Right kidney (tissue), 1 donor: ENCODE results near the gene EPN1.

Source experiments
- DNase-seq: peaks from one replicate; pipeline ENCODE4 v3.0.0-alpha.2; 2016

Gene EPN1

DNA sequence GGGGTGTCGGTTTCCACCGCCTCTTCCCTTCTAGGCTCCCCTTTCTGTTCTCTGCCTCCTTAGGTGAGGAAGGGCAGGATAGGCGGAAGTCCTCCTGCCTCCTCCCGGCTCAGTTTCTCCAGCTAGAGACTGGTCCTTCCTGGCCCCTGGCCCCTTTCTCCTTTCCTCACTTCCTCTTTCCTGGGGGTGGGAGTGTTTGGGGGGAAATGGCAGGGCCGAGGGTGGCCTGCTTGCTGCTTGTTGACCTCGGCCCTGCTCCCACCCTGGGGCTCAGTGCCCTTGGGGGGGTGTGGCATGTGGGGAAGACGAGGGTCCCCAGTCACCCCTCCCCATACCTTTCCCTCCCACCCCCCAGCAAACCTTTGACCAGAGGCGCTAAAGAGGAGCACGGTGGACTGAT lies 15.2 kb upstream of the EPN1 start:
- DNase-seq: no peak

DNA sequence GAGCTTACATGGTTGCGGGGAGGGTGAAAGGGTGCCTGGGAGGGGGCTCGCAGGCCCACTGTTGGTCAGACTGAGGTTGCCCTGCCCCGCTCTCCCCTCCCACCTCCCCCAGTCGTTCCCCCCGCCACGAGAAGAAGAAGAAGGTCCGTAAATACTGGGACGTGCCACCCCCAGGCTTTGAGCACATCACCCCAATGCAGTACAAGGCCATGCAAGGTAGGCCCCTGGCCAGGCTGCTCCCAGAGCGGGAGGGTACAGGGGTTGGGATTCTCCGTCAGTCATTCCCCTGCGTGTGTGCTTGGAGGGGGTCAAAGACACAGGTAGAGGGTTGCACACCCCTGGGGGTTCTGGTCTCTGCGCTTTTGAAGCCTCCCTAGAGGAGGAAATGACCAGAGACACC lies 14.6 kb upstream of the EPN1 start:
- no peak for DNase-seq

DNA sequence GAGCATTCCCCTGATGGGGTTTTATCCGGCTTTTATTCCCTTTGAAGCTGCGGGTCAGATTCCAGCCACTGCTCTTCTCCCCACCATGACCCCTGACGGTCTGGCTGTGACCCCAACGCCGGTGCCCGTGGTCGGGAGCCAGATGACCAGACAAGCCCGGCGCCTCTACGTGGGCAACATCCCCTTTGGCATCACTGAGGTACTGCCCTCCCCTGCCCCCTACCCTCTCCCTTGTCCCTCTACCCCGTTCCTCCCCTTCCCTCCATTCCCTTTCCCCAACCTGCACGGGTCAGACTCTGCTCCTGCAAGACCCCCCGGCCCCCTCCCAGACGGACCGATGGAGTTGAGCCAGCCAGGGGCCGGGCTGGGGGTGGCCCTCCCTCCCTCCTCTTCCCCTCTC lies 14.0 kb upstream of the EPN1 start:
- DNase-seq: no peak

DNA sequence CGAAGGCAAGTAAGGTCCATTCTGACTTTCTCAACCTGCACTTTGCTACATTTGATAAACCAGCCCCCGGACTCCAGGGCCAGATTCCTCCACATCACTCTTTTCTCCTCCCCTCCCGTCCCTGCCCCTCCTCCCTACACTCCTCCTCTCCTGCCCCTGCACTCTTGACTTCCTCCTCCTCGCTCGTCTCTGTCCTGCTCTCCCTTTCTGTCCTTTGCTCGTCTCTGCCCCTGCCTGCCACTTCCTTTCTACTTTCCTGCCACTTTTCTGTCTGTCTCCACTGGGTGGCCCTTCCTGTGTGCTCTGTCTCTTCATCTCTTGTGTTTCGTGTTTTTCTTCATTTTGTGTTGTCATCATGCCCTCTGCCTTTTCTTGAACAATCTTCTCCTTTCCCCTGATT lies 13.2 kb upstream of the EPN1 start:
- no peak for DNase-seq

DNA sequence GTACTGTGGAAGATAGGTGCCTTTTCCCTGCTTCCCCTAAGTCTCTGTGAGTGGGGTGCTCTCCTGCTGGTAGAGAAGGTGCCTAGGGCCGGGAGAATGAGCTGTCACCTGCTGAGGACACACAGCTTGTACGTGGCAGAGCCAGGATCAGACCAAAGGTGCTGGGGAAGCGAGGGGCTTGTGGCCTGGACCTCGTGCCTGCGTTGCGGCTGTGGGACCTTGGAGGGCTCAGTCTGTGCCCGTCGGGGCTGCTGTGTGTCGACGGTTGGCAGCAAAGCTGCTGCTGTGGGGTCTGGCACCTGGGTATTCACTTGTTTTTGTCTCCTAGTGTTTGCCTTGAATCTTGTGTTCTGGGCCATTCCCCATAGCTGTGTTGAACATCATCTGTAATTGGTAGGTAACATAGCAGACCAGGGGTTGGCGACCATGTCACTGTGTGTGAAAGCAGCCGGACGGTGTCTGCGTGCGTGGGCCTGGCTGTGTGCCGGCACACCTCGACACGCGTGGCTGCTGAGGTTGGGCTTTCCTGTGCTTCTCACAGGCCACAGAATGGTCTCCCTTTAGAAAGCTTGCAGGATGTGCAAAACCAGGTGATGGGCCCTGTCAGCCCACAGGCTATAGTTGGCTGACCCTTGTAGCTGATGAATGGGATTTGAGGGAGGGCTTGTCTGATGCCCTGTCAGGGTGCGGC lies 11.0 kb upstream of the EPN1 start:
- DNase-seq: no peak

DNA sequence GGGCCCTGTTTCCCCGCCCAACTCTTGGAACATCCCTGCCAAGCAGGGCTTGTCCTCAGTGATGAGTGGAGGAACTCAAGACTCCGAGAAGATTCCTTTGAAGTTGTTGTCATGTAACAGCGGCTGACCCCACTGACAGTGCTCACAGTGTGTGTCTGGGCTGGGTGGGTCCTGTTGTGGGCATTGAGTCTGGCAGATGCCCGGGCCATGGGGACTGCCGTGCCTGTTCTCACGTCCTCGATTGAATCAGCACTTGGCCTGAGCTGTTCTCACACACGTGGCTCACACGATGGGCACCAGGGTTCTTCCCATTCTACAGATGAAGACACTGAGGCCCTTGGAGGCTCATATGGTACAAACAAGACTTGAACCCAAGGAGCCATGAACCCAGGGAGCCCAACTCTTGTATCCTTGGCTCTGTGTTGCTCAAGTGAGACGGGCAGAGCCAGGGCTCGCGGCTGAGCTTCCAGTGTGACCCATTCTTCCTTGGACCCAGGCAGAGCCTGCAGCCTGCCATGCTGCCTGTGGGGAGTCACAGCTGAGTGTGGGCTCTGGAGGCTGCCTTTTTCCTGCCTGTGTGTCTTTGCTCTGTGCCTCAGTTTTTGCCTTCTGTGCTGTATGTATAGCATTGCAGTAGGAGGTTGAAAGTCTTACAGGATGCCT lies 8.6 kb upstream of the EPN1 start:
- DNase-seq: no peak

DNA sequence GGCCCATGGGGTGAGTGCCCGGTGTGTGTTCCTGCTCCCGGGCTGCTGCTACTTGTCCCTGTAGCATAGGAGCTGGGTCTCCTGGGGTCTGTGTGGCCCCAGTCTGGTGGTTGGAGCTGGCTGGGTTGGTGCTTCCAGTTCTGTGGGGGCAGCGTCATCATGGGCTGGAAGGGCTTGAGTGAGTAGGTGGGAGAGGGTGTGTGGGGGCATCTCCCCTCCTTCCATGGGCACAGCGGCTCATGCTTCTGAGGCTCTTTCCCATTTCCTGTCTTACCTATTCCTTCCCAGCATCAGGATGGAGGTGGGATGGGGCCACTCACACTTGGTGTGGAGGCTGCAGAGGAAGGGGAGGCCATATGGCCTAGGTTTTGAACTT lies 8.0 kb upstream of the EPN1 start:
- DNase-seq: no peak

DNA sequence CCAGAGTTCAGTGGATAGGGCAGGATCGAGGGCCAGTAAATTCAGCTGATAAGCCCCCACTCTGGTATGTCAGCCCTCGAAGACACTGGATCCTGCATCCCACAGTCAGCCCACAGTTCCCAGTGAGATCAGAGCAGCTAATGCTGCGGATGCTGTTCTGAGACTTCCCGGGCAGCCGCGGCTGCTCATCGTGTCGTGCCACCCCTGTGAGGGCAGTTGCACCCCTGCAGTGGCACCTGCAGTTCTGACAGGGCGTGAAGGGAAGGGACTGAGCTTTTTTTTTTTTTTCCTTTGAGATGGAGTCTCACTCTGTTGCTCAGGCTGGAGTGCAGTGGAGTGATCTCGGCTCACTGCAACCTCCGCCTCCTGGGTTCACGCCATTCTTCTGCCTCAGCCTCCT lies 7.5 kb upstream of the EPN1 start:
- DNase-seq: no peak

DNA sequence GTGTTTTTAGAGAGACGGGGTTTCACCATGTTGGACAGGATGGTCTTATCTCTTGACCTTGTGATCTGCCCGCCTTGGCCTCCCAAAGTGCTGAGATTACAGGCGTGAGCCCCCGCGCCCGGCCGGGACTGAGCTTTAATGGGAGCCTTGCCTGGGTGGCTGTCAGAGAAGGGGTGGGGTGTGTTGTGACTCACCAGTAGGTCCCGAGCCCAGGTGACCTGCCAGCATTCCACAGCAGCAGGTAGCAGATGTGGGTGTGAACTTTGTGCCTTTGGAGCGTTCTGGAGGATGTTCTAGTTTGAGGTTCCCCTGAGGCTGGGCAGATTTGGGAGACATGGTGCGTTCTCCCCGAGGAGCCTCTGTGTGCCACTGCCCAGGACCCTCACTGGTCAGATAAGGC lies 7.1 kb upstream of the EPN1 start:
- no peak for DNase-seq

DNA sequence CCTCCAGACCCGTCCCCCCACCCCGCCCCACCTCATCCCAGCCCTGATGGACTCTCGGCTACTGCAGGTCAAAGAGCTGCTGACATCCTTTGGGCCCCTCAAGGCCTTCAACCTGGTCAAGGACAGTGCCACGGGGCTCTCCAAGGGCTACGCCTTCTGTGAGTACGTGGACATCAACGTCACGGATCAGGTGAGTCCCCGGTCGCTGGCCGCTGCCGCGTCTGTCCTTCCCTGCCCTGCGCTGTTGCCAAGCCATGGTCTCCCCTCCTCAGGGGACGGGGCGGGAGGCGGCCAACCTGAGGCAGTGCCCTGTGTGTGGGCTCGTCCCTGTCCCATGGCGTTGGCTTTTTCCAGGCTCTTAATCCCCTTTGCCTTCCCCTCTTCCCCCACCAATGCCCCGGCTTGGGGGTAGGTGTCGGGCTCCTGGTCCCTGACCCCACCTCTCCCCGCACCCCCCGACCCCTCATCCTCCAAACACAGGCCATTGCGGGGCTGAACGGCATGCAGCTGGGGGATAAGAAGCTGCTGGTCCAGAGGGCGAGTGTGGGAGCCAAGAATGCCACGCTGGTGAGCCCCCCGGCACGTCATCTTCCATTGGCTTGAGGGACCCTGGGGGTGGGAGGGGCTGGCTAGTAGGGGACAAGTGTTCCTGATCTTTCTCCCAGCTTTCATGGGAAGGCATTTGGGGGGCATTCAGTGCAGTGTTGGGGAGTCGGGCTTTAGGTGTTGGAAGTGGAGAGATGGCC lies 6.2 kb upstream of the EPN1 start:
- DNase-seq: no peak

DNA sequence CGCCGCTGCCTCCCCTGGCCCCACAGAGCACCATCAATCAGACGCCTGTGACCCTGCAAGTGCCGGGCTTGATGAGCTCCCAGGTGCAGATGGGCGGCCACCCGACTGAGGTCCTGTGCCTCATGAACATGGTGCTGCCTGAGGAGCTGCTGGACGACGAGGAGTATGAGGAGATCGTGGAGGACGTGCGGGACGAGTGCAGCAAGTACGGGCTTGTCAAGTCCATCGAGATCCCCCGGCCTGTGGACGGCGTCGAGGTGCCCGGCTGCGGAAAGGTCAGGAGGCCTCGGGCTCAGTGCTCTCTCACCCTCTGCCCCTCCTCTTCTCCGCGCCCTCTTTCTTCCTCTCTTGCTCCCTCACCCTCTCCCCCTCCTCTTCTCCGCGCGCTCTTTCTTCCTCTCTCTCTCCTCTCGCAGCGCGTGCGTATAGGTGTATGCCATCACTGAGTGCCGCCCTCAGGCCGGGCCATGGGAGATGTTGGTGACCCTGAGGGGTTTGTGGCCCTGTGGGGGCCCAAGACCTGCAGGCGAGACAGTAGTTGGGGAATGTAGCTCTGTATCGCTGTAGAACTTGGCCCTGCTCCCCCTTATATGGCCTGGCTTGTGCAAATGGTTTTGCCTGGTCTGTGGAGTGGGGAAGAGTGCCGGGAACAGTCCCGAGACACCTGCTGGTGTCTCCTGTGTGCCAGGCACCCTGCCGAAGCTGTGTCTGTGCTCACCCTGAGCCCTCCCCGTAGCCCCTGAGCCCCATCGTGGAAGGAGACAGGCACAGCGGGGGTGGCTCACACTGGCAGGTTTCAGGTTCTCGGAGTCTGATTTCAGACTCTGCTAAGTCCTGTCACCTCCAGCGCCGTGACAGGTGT lies 5.4 kb upstream of the EPN1 start:
- DNase-seq: no peak

DNA sequence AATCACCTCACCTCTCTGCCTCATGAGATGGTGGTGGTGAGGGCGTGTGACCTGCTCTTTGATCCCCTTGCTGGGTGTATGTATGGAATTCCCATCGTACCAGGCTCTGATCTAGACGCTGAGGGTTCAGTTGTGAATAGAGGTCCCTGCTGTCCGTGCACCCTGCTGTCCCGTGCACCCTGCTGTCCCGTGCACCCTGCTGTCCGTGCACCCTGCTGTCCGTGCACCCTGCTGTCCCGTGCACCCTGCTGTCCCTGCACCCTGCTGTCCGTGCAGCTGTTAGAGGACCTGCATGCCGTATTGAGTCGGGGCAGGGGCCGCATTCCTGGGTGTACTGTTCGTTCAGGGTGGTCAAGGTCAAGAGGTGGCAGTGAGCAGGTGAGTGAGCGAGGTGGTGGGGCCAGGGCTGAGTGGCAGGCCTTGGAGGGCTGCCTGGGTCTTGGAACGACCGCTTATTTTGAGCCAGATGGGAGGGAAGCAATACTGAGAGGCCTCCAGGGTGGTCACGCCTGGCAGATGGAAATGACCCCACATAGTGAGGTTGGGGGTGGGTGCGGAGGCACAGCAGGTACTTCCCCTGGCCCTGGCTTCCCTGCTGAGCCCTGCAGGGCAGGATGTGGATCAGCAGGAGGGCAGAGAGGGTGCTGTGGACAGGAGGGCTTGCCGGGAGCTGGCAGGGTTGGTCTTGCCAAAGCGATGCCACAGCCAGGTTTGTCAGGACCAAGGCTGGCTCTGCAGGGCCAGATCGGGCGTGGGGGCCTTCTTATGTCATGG lies 4.6 kb upstream of the EPN1 start:
- DNase-seq: no peak

DNA sequence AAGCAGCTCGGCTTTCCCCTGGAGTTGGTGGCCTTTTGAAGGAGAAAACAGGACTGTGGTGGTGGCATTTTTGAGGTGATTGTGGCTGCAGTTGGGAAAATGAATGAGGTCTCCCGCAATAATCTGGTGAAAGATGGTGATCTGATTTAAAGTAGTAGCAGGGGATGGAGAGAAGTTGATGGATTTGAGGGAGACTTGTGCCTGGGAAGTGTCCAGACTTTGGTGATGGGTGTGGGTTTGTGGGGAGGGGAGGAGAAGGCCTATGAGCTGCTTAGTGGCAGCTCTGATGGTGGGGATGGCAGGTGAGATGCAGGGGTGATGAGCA lies 4.0 kb upstream of the EPN1 start:
- DNase-seq: no peak

DNA sequence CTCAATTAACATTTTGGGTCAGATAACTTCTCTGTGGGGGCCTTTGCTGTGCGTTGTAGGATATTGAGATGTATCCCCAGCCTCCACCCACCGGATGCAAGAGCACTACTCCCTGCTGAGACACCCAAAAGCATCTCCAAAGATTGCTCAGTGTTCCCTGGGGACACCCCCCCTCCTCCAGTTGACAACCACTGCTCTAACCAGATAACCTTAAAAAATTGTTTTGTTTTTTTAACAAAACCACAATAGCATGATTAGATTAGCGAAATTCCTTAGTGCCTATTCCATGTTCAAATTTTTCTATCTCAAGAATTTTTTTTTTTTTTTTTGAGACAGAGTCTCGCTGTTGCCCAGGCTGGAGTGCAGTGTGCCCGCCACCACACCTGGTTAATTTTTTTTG lies 2.6 kb upstream of the EPN1 start:
- DNase-seq: no peak

DNA sequence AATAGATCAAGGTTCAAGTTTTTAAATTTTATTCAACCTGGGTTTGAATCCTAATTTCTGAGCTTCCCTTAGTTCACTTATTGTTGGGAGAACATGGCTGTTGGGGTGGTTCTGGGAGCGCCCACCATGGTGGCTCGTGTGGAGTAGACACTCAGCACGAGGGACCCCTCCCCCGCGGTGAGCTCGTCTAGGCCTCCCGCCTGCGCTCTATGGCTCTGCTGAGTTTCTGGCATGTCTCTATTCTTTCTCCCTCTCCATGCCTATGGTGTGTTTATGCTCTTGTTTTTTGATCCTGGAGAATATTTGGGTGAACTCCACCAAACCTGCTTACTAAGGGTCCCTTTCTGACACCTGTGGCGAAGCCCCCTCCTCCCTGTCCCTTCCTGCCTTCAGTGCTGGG lies 1.6 kb upstream of the EPN1 start:
- no peak for DNase-seq

DNA sequence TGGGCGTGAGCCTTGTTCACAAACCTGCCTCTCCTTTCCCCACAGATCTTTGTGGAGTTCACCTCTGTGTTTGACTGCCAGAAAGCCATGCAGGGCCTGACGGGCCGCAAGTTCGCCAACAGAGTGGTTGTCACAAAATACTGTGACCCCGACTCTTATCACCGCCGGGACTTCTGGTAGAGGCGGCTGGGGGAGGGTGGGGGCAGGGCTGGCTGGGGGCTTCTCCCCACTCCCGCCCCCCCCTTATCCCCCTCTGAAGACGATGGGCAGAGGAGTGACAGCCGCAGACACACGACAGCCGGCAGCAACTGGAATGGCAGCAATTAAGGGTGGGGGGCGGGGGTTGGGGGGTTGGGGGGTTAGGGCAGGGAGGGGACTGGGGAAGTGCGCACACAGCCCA lies 1.1 kb upstream of the EPN1 start:
- DNase-seq: no peak

DNA sequence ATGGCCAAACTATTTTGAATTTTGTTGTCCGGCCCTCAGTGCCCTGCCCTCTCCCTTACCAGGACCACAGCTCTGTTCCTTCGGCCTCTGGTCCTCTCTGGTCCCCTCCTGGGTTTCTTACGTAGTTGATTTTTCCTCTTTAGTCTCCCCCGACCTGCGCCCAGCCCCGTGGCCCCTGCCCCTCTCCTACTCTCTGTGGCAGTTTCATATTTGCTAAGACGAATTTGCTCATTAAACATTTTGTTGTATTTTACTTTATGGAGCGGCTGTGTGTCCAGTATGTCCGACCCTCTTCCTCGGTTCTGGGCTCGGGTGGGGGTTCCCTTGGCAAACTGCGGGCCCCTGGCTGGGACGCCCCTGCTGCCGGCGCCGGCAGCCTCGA lies 576 bp upstream of the EPN1 start:
- no peak for DNase-seq

DNA sequence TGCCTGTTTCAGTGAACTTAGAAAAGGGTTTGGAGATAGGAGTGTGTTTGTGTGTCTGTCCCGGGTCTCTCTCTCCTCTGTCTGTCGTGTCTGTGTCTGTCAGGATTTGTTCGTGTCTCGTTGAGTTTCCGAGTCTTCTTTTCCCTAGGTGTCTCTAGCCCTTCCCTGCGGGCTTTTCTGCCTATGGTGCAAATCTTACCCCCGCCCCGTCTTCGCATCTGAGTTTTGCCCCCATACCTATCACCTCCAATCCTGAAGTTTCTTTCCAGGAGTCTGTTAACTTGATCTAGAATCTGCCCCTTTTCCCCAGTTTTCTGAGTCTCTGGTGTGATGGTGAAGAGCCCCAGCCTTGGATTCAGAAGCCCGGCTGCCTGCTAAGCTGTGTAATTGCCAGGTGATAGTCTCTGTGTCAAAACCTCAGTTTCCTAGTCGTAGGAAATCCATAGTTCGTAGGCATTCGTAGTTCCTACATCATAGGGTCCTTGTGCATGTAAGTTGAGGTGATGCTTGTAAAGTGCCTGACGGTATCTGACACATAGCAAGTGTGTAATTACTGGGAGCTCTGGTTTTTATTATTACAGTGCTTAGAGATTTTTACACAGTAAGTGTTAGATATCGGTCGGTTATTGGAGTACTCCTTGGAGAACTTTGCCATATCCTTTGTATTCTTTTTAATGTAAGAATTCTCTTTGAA lies 782 bp downstream of the EPN1 start:
- no peak for DNase-seq

DNA sequence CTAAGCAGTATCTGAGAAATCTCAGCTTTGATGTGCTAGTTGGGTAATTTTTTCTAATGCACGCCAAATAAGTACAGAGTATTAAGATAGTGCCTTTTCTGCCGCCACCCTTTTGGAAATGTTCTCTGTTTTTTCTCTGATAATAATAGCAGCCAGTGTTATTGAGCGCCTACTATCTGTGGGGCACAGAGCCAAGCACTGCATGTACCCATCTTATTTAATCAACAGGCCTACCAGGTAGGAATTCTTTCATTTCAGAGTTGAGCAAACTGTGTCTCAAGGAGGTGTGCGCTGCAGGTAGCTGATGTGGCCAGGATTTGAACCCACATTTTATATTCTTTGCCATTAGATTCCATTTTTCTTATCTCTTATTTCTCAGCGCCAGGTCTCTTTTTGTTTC lies 1.4 kb downstream of the EPN1 start:
- no peak for DNase-seq

DNA sequence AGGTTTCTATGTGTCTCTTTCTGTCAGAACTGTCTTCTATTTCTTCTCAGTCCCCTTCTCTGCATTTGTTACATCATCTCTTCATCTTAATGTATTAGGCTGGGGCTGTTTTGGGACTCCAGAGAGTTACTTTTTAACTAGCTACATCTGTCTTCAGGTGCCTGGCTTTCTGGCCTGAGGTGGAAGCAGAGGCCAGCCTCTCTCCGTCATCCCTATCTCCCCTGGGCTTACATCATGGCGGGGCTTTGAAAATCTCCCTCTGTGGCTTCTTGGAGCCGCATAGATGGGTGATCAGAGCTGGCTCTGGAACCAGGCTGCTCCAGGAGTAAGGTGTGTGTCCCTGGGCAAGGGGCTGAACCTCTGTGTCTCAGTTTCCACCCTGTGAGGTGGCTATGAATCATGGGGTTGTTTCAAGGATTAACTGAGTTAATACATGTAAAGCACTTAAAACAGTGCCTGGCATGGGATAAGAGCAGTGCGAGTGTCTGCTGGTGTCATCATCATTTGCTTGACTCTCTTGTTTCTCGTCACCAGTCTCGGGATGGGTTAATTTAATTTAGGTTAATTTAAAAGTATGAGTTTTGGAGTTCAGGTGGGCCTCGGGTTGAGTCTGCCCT lies 2.0 kb downstream of the EPN1 start:
- DNase-seq: no peak

DNA sequence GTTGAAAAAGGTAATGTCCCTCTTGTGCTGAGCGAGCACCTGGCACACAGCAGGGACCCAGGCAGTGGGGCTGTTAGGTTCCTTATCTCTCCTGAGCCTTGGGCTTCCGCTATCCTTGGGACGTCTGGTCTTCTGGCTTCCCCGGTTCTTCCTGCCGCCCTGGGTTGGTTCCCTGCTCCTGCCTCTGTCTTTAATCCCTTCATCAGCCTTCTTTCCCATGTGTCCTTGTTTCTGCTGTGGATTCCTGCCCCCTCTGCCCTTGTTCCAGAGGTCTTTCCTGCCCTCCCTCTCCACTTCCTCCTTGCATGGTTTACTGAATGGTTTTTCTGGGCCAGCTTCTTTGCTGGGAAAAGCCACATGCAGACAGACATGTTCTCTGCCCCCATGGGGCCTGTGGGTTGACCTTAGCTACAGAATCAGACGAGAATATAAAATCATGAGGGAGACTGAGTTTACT lies 2.6 kb downstream of the EPN1 start:
- no peak for DNase-seq
